DND-41 (cell line): ENCODE results near the gene PCDHA8.
"Not testable (repeated sequence)": the region's sequence is repeated elsewhere in the genome, so short reads cannot be mapped to it uniquely, and the experiment has no call there.

Experiments used
- ATAC-seq: fragments of 200-7000 bp; cut with Tn5 transposase; 3 replicates; pipeline ENCODE4 v1.9.1; 2021; ENCODE audit warnings: low read depth; ENCODE audit not compliant: insufficient read depth
- DNase-seq: peaks from one replicate; pipeline ENCODE4 v3.0.0-alpha.2; 2020
- H2AFZ ChIP-seq: 2 replicates; pipeline ENCODE4 v1.6.0; 2012; ENCODE audit warnings: low read depth, low read length
- H3K27ac ChIP-seq: 2 replicates; pipeline ENCODE4 v1.5.1; 2012; ENCODE audit warnings: low read length, inconsistent platforms
- H3K27me3 ChIP-seq: fragments of 200-600 bp; sonication (generic); 2 replicates; pipeline ENCODE4 v1.6.0; 2012; ENCODE audit warnings: low read length, mild to moderate bottlenecking, inconsistent platforms; ENCODE audit not compliant: insufficient read depth, poor library complexity
- H3K36me3 ChIP-seq: 2 replicates; pipeline ENCODE4 v1.5.1; 2012; ENCODE audit warnings: low read length, inconsistent platforms; ENCODE audit not compliant: insufficient read depth
- H3K4me1 ChIP-seq: 2 replicates; pipeline ENCODE4 v1.5.1; 2012; ENCODE audit warnings: mild to moderate bottlenecking, low read length; ENCODE audit not compliant: insufficient read depth
- H3K4me2 ChIP-seq: 2 replicates; pipeline ENCODE4 v1.6.0; 2012; ENCODE audit warnings: mild to moderate bottlenecking, moderate library complexity, low read length, inconsistent platforms; ENCODE audit not compliant: insufficient read depth
- H3K4me3 ChIP-seq, 2 experiments: fragments of 200-600 bp in 1 of 2; shearing (Covaris generic) in 1 of 2; 2 replicates each; pipeline ENCODE4 v1.5.1; 2012 to 2016; ENCODE audit warnings: inconsistent platforms in 2 of 2, low read length in 2 of 2, mild to moderate bottlenecking in 2 of 2, low read depth in 1 of 2, moderate library complexity in 1 of 2
- H3K79me2 ChIP-seq: 2 replicates; pipeline ENCODE4 v1.6.0; 2012; ENCODE audit warnings: low read length, inconsistent platforms; ENCODE audit not compliant: insufficient read depth
- H3K9ac ChIP-seq: 2 replicates; pipeline ENCODE4 v1.6.0; 2012; ENCODE audit warnings: low read depth, mild to moderate bottlenecking, inconsistent platforms, low read length, moderate library complexity
- H3K9me3 ChIP-seq: 2 replicates; pipeline ENCODE4 v1.5.1; 2012; ENCODE audit warnings: low read length, moderate library complexity, mild to moderate bottlenecking, inconsistent platforms; ENCODE audit not compliant: insufficient read depth, severe bottlenecking
- H4K20me1 ChIP-seq: 2 replicates; pipeline ENCODE4 v1.6.0; 2012; ENCODE audit warnings: low read length; ENCODE audit not compliant: insufficient read depth
- CTCF ChIP-seq: IDR thresholded peaks from 2 replicates; pipeline ENCODE4 v1.5.1; 2012; ENCODE audit warnings: borderline replicate concordance, low read length, moderate library complexity, mild to moderate bottlenecking; ENCODE audit not compliant: poor library complexity, severe bottlenecking; ENCODE audit errors: extremely low read depth
- EZH2 ChIP-seq: IDR thresholded peaks from 3 replicates; pipeline ENCODE4 v1.6.1; 2012; ENCODE audit warnings: borderline replicate concordance, low read depth, mild to moderate bottlenecking, moderate library complexity, low read length, inconsistent platforms; ENCODE audit not compliant: severe bottlenecking

Gene PCDHA8

GRCh38 chr5:140821375-140822280 is 19.4 kb upstream of the PCDHA8 start, which contains the start of gene PCDHA5:
PCDHA5 (plus strand) TSS chr5:140821613.
- TF ChIP-seq CTCF (no peak), EZH2 (no peak)
- H4K20me1 ChIP-seq: no peaks in the 10 kb centered on the region
- no peak within 1 kb of the TSS for H3K4me3 ChIP-seq
- no peaks in the 10 kb centered on the region for H3K9me3 ChIP-seq
- no peaks in the 10 kb centered on the region for H3K79me2 ChIP-seq
- no peaks in the 10 kb centered on the region for H3K36me3 ChIP-seq
- ATAC-seq: no peak
- H3K9ac ChIP-seq: no peak within 1 kb of the TSS
- no peaks in the 10 kb centered on the region for H3K4me1 ChIP-seq
- no peak within 1 kb of the TSS for H3K4me2 ChIP-seq
- H3K27me3 ChIP-seq: no peaks in the 10 kb centered on the region
- no peak within 1 kb of the TSS for H3K27ac ChIP-seq
- H2AFZ ChIP-seq: no peak within 1 kb of the TSS
- DNase-seq: no peak

GRCh38 chr5:140822281-140822629 is 18.7 kb upstream of the PCDHA8 start:
- TF ChIP-seq EZH2: no peak
- TF ChIP-seq CTCF: no peak
- Histone ChIP-seq H3K27ac (no peak overlapping the region), H3K27me3 (no peaks in the 10 kb centered on the region), H3K9ac (no peak overlapping the region), H3K79me2 (no peaks in the 10 kb centered on the region), H3K4me1 (no peaks in the 10 kb centered on the region), H3K36me3 (no peaks in the 10 kb centered on the region), H2AFZ (no peak overlapping the region), H3K4me2 (no peak overlapping the region), H3K9me3 (no peaks in the 10 kb centered on the region), H3K4me3 (no peak overlapping the region), H4K20me1 (no peaks in the 10 kb centered on the region)
- DNase-seq: no peak
- no peak for ATAC-seq

- not testable (repeated sequence) for H4K20me1 ChIP-seq, H3K27me3 ChIP-seq, H2AFZ ChIP-seq, DNase-seq, H3K9me3 ChIP-seq, H3K4me2 ChIP-seq, H3K9ac ChIP-seq, H3K27ac ChIP-seq, H3K4me1 ChIP-seq, H3K79me2 ChIP-seq, H3K36me3 ChIP-seq, ATAC-seq, H3K4me3 ChIP-seq
Measured at GRCh38 chr5:140822969-140823368, 18.0 kb upstream of the PCDHA8 start.

- DNase-seq (no peak), ATAC-seq (no peak)
- no peaks in the 10 kb centered on the region for H3K9me3 ChIP-seq
- no peaks in the 10 kb centered on the region for H3K79me2 ChIP-seq
- H3K9ac ChIP-seq: no peak overlapping the region
- no peak overlapping the region for H3K27ac ChIP-seq
- no peak overlapping the region for H3K4me3 ChIP-seq
- no peak overlapping the region for H3K4me2 ChIP-seq
- no peaks in the 10 kb centered on the region for H3K4me1 ChIP-seq
- no peaks in the 10 kb centered on the region for H3K27me3 ChIP-seq
- TF ChIP-seq EZH2 (no peak), CTCF (no peak)
- no peaks in the 10 kb centered on the region for H4K20me1 ChIP-seq
- H2AFZ ChIP-seq: no peak overlapping the region
- H3K36me3 ChIP-seq: no peaks in the 10 kb centered on the region
Measured at GRCh38 chr5:140823475-140823874, 17.5 kb upstream of the PCDHA8 start.
